H54 (cell line): ENCODE measurements around the gene PPARG.

Source experiments
- DNase-seq: peaks from one replicate; pipeline ENCODE4 v3.0.0; 2011; ENCODE audit warnings: low spot score, mixed read lengths; ENCODE audit not compliant: insufficient read length
- FAIRE-seq: peaks from 3 replicates; lab custom pipeline; 2011; peaks lifted over from hg19 to GRCh38; lab: Jason Lieb, UNC
- POLR2A ChIP-seq: IDR thresholded peaks from 2 replicates; pipeline ENCODE4 v1.6.1; 2011; ENCODE audit warnings: low read depth, mild to moderate bottlenecking, low read length

Gene PPARG

GRCh38 chr3:12423918-12424630 is 135.2 kb downstream of the PPARG start:
- TF ChIP-seq POLR2A: no peak
- FAIRE-seq (peak; percentile 75), DNase-seq (no peak)

GRCh38 chr3:12424635-12425319 is 135.9 kb downstream of the PPARG start:
- no peak for TF ChIP-seq POLR2A
- FAIRE-seq (no peak), DNase-seq (no peak)

- FAIRE-seq (no peak), DNase-seq (no peak)
- TF ChIP-seq POLR2A: no peak
Measured at GRCh38 chr3:12425850-12426579, 137.1 kb downstream of the PPARG start.

DNA sequence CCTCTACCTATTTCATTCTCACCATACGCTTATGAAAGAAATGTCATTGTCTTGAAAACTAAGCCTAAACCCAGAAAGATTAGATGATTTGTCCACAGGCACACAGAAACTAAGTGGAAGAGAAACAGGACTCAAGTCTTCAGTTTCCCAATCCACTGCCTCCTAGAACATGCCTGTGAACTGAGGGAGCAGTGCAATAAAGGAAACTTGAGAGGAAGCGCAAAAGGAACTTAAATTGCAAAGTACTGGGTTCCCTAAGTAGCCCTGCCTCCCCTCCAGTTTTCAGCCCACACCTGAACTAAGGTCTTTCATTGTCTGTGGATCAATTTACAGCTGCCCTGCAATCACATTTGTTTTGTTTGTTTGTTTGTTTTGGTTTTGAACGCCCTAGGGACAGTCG is 138.7 kb downstream of the PPARG start:
- no peak for FAIRE-seq
- DNase-seq: no peak
- no peak for TF ChIP-seq POLR2A

DNA sequence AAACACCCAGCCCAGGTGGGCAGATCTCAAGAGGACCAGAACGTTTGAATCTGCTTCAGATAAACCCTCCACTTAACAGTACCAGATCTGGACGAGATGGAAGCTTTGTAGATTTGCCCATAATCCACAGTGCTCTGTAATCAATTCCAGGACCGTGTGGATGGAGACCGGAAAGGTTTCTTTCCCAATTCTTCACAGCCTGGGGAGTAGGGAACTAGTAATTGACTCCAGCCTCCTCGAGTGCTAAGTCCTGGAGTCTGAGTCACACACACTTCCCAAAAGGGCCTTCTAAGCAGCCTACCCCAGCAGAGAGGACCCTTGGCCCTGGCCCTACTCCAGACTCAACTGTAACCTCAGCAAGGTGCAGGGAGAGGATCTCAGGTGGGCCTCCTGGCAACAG is 139.3 kb downstream of the PPARG start:
- FAIRE-seq (no peak), DNase-seq (no peak)
- TF ChIP-seq POLR2A: no peak

DNA sequence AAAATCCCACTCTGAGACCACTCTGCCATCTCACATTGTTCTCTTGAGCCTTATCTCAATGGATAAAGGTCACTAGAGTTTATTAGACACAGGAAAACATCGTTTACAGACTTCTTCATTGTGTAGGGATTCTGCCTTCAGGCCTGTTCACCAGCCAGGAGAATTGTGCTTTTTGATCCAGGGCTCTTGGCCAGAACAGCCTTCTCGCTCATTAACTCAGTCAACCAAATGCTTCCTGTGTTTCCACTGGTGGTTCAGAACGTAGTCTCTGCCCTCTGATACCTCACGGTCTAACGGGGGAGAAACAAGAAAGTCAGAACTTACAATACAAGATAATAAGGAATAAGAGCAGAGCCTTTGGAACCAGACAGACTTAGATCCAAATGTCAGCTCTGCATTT is 141.2 kb downstream of the PPARG start:
- FAIRE-seq (no peak), DNase-seq (no peak)
- no peak for TF ChIP-seq POLR2A

GRCh38 chr3:12433823-12434222 is 145.0 kb downstream of the PPARG start:
- DNase-seq (no peak), FAIRE-seq (no peak)
- TF ChIP-seq POLR2A: no peak

GRCh38 chr3:12436514-12437220 is 147.8 kb downstream of the PPARG start:
- no peak for TF ChIP-seq POLR2A
- peak; percentile 44 for DNase-seq
- FAIRE-seq: peak; percentile 70

DNA sequence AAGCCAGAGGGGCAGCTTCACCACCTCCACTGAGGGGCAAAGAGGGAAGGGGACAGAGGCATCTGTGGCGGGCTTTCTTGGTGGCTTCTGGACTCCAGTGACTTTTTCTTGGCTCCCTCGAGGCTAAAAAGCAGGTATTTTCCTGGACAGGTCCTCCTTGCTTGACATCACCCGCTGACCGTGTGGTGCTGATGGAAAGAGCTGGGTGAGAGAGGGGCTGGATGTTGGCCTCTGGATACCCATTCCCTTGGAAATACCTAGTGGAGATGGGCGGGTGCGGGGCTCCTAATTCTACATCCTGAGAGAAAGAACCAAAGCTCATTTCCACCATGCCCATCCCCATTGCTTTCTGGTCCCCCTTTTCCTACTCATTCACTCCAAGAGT is 148.3 kb downstream of the PPARG start:
- TF ChIP-seq POLR2A: no peak
- DNase-seq: no peak
- FAIRE-seq: no peak

- DNase-seq: no peak
- no peak for FAIRE-seq
- no peak for TF ChIP-seq POLR2A
Measured at GRCh38 chr3:12437861-12438260, 149.0 kb downstream of the PPARG start.

DNA sequence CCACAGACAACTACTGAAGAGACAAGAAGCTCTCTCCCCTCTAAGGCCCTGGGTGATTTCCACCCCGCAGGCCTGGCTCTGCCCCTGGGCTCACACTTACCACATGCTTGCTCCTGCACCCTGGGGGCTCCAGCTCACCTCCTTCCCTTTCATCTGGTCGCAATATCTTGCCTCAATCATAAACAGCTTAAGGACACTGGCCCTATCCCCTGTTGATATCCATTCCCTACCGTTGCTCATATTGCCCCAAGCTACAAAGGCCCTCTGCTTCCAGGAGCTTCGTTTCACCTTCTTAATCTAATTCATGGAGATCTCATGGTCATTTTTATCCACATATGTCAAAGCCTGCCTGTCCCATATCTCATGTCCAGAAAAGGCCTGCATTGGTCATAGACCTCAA is 149.4 kb downstream of the PPARG start:
- FAIRE-seq (no peak), DNase-seq (no peak)
- TF ChIP-seq POLR2A: no peak

GRCh38 chr3:12439161-12439940 is 150.5 kb downstream of the PPARG start:
- no peak for DNase-seq
- no peak for TF ChIP-seq POLR2A
- FAIRE-seq: no peak
